Panc1 (cell line): ENCODE measurements around the gene OR1K1.
"Not testable (repeated sequence)": the region's sequence is repeated elsewhere in the genome, so short reads cannot be mapped to it uniquely, and the experiment has no call there.

Source experiments
- CTCF ChIP-seq: fragments of 450-650 bp; IDR thresholded peaks from 2 replicates; pipeline ENCODE4 v1.5.1; 2017; ENCODE audit warnings: mild to moderate bottlenecking
- POLR2AphosphoS5 ChIP-seq: IDR thresholded peaks from 2 replicates; pipeline ENCODE4 v1.6.1; 2012; ENCODE audit warnings: mild to moderate bottlenecking, low read depth, low read length, moderate library complexity
- REST ChIP-seq, 2 experiments: IDR thresholded peaks; 2 replicates each; pipeline ENCODE4 v1.6.1; 2011 to 2012; ENCODE audit warnings: low read depth in 2 of 2, control low read depth in 1 of 2, low read length in 1 of 2, mild to moderate bottlenecking in 1 of 2, moderate library complexity in 1 of 2; ENCODE audit not compliant: insufficient read depth in 1 of 2
- SIN3A ChIP-seq: IDR thresholded peaks from 2 replicates; pipeline ENCODE4 v1.6.1; 2012; ENCODE audit warnings: low read depth, mild to moderate bottlenecking, low read length, moderate library complexity, borderline replicate concordance; ENCODE audit not compliant: insufficient read depth

- not testable (repeated sequence) for TF ChIP-seq CTCF; POLR2AphosphoS5; REST (IDR thresholded peaks at IDR 0.05; ENCODE audit: insufficient read depth in 1 of 2, low read depth in 2 of 2, low read length in 1 of 2); SIN3A
These were observed 9.3 kb downstream of the OR1K1 start for GRCh38 chr9:122809261-122809660.
